Measurements from ENCODE around the gene TSPAN4.

Gene TSPAN4

DNA sequence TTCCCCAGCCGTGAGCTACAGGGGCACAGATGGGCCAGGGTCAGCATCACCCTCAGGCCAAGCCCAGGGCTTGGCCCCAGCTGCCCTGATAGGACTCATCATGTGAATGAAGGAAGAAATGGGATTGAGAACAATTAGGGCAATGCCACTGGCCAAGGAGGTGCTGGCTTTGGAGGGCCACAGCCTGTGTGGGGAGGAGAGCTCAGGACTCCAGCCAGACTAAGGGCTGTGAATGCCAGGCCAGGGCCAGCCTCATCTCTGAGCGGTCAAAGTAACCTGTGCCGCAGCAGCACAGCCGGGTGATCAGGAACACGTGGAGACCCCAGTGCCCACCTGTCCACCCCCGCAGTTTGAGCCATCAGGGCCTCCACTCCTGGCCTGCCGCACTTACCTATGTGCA lies 57.9 kb downstream of the TSPAN4 start:
- H3K36me3 ChIP-seq, result peaks cover 85% of the 10 kb centered on the region
- H3K9me3 ChIP-seq, result no peaks in the 10 kb centered on the region
- TF ChIP-seq Cebpa-rat (IDR thresholded peaks at IDR 0.05), result no peak
- peaks cover 62% of the 10 kb centered on the region for H4K20me1 ChIP-seq
- H3K4me1 ChIP-seq, result no peaks in the 10 kb centered on the region
- no peak overlapping the region for H3K27ac ChIP-seq
- no peak overlapping the region for H3K4me2 ChIP-seq
- H3K9ac ChIP-seq, result no peak overlapping the region
- H3K4me3 ChIP-seq, result no peak overlapping the region
- no peaks in the 10 kb centered on the region for H3K27me3 ChIP-seq

DNA sequence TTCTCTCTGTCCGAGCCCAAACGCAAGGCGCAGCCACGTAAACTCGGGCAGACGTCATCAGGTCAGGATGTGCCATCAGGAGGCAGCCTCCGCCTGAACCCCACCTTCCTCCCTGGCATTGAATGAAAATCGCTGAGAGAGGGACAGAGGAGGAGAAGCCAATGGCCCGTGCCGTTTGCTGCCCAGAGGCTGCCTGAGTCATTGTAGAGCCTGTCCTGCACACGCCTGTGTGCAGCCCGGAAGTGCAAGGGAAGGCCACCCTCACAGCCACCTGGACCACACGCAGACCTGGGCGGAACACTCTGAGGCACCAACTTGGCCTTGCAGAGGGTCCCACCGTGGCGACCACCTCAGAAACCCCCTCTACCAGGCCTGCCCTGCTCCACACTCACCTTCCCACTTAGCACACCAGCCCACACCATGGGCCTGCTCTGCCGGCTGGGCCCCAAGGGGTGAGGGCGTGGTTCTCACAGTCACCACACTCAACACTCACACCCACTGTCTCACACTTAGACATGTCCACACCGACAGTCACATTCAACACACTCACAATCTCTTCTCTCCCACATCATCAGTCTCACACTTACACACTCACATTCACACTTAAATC lies 58.9 kb downstream of the TSPAN4 start:
- Histone ChIP-seq H4K20me1 (peaks cover 69% of the 10 kb centered on the region), H3K4me2 (no peak overlapping the region), H3K36me3 (peaks cover 94% of the 10 kb centered on the region), H3K27ac (no peak overlapping the region), H3K4me3 (no peak overlapping the region), H3K4me1 (no peaks in the 10 kb centered on the region), H3K27me3 (no peaks in the 10 kb centered on the region), H3K9ac (no peak overlapping the region), H3K9me3 (no peaks in the 10 kb centered on the region)
- TF ChIP-seq Cebpa-rat (IDR thresholded peaks at IDR 0.05), result no peak

GRCh38 chr11:904380-904779 lies 61.7 kb downstream of the TSPAN4 start:
- no peak overlapping the region for H3K4me2 ChIP-seq
- TF ChIP-seq Cebpa-rat (IDR thresholded peaks at IDR 0.05), result no peak
- H3K9me3 ChIP-seq, result no peaks in the 10 kb centered on the region
- peaks cover 20% of the 10 kb centered on the region for H3K4me1 ChIP-seq
- H3K9ac ChIP-seq, result no peak overlapping the region
- H3K27ac ChIP-seq, result no peak overlapping the region
- H3K36me3 ChIP-seq, result peaks cover 99% of the 10 kb centered on the region
- H4K20me1 ChIP-seq, result peaks cover 77% of the 10 kb centered on the region
- no peak overlapping the region for H3K4me3 ChIP-seq
- no peaks in the 10 kb centered on the region for H3K27me3 ChIP-seq

- H3K9ac ChIP-seq, result no peak overlapping the region
- H4K20me1 ChIP-seq, result peaks cover 81% of the 10 kb centered on the region
- H3K9me3 ChIP-seq, result no peaks in the 10 kb centered on the region
- TF ChIP-seq Cebpa-rat (IDR thresholded peaks at IDR 0.05), result no peak
- H3K4me2 ChIP-seq, result no peak overlapping the region
- peaks cover 28% of the 10 kb centered on the region for H3K4me1 ChIP-seq
- no peak overlapping the region for H3K4me3 ChIP-seq
- H3K27ac ChIP-seq, result no peak overlapping the region
- no peaks in the 10 kb centered on the region for H3K27me3 ChIP-seq
- peaks cover 84% of the 10 kb centered on the region for H3K36me3 ChIP-seq
Observed at GRCh38 chr11:905952-906351, 63.3 kb downstream of the TSPAN4 start.

- no peak overlapping the region for H3K4me3 ChIP-seq
Observed at GRCh38 chr11:907668-908067, 65.0 kb downstream of the TSPAN4 start.

GRCh38 chr11:908273-908672 lies 65.6 kb downstream of the TSPAN4 start:
- H3K36me3 ChIP-seq, result peaks cover 60% of the 10 kb centered on the region
- no peak overlapping the region for H3K27ac ChIP-seq
- peak overlapping the region; percentile 5; the same call in 1 of the 2 replicates for H3K4me2 ChIP-seq
- peak overlapping the region; percentile 91; the same call in 1 of the 2 replicates for H3K9ac ChIP-seq
- H3K4me3 ChIP-seq, result no peak overlapping the region
- no peaks in the 10 kb centered on the region for H3K27me3 ChIP-seq
- peaks cover 67% of the 10 kb centered on the region for H4K20me1 ChIP-seq
- no peak for TF ChIP-seq Cebpa-rat (IDR thresholded peaks at IDR 0.05)
- peaks cover 41% of the 10 kb centered on the region for H3K4me1 ChIP-seq
- no peaks in the 10 kb centered on the region for H3K9me3 ChIP-seq

More at GRCh38 chr11:907668-908067, 65.0 kb downstream of the TSPAN4 start:
- Histone ChIP-seq H3K27me3 (no peaks in the 10 kb centered on the region), H3K9ac (0 out of 2 replicates have a peak overlapping the region, but pooled peaks have one; percentile 91), H4K20me1 (peaks cover 73% of the 10 kb centered on the region), H3K27ac (no peak overlapping the region), H3K36me3 (peaks cover 66% of the 10 kb centered on the region), H3K4me2 (peak overlapping the region; percentile 5; the same call in 1 of the 2 replicates), H3K9me3 (no peaks in the 10 kb centered on the region), H3K4me1 (peaks cover 41% of the 10 kb centered on the region)
- no peak for TF ChIP-seq Cebpa-rat (IDR thresholded peaks at IDR 0.05)

DNA sequence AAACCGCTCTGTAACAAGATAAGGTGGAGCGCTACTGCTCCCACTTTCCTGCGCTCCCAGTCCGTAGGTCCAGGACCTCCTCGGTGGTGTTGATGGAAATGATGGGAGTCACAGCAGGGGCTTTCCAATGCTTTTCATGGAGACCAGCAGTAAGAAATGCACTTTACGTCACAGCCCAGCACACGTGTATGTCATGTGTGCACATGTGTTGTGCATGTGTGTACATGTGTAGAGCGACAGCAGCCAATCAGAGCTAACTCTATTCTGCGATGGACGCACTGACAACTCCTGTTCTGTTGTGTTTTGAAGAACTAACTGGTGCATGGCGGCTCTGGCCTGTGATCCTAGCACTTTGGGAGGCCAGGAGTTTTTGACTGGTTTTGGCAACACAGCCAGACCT lies 66.8 kb downstream of the TSPAN4 start:
- H4K20me1 ChIP-seq, result peaks cover 60% of the 10 kb centered on the region
- H3K4me1 ChIP-seq, result peaks cover 41% of the 10 kb centered on the region
- H3K9me3 ChIP-seq, result no peaks in the 10 kb centered on the region
- TF ChIP-seq Cebpa-rat (IDR thresholded peaks at IDR 0.05), result no peak
- peaks cover 49% of the 10 kb centered on the region for H3K36me3 ChIP-seq
- H3K9ac ChIP-seq, result peak overlapping the region; percentile 91
- no peak overlapping the region for H3K27ac ChIP-seq
- H3K4me2 ChIP-seq, result peak overlapping the region; percentile 94
- H3K27me3 ChIP-seq, result no peaks in the 10 kb centered on the region
- peak overlapping the region; percentile 91; the same call in 1 of the 2 replicates for H3K4me3 ChIP-seq

- Histone ChIP-seq H3K9ac (peak overlapping the region; percentile 91), H3K9me3 (no peaks in the 10 kb centered on the region), H3K27ac (peak overlapping the region; percentile 96), H3K36me3 (peaks cover 42% of the 10 kb centered on the region), H3K4me2 (peak overlapping the region; percentile 94), H3K4me3 (peak overlapping the region; percentile 91), H4K20me1 (peaks cover 53% of the 10 kb centered on the region), H3K4me1 (peaks cover 41% of the 10 kb centered on the region), H3K27me3 (no peaks in the 10 kb centered on the region)
- TF ChIP-seq Cebpa-rat (IDR thresholded peaks at IDR 0.05), result no peak
Observed at GRCh38 chr11:910044-910588, 67.5 kb downstream of the TSPAN4 start.

- peaks cover 41% of the 10 kb centered on the region for H3K4me1 ChIP-seq
- peaks cover 48% of the 10 kb centered on the region for H4K20me1 ChIP-seq
- H3K9me3 ChIP-seq, result no peaks in the 10 kb centered on the region
- H3K4me3 ChIP-seq, result peak within 1 kb of the TSS; percentile 91
- peak within 1 kb of the TSS; percentile 91 for H3K9ac ChIP-seq
- TF ChIP-seq Cebpa-rat (IDR thresholded peaks at IDR 0.05), result no peak
- peaks cover 37% of the 10 kb centered on the region for H3K36me3 ChIP-seq
- H3K4me2 ChIP-seq, result peak within 1 kb of the TSS; percentile 94
- no peaks in the 10 kb centered on the region for H3K27me3 ChIP-seq
- peak within 1 kb of the TSS; percentile 96 for H3K27ac ChIP-seq
Observed at GRCh38 chr11:910589-911030, 68.0 kb downstream of the TSPAN4 start, which contains the start of gene CHID1. CHID1 (minus strand) TSS chr11:910810; CDS start chr11:904816, 5,994 bp downstream.

Data from BLaER1 (cell line).